Heart left ventricle (tissue), 16 donors: ENCODE results near the gene NACC2. TPM values are rescaled to one million over a fixed set of nuclear protein-coding genes. Genes with fewer than 3 reads are reported as not detected.

Experiments
- ATAC-seq, 4 donors: fragments of 200-7000 bp; cut with Tn5 transposase; one replicate each; pipeline ENCODE4 v1.9.1; 2020 to 2022; ENCODE audit warnings: moderate library complexity in 4 of 4, mild to moderate bottlenecking in 3 of 4, moderate number of reproducible peaks in 1 of 4
- DNase-seq, 5 donors: peaks; one replicate each; pipeline ENCODE4 v3.0.0-alpha.2; 2020
- H3K27ac ChIP-seq, 12 donors: fragments of 200-600 bp; sonication (generic) in 4 of 12; one replicate each; pipeline versions ENCODE4 v1.5.0 to v1.8.0; 2016 to 2022; ENCODE audit warnings: mild to moderate bottlenecking in 2 of 12
- H3K27me3 ChIP-seq, 9 donors: fragments of 200-600 bp; sonication (generic) in 2 of 9; one replicate each; pipeline versions ENCODE4 v1.5.1 to v1.8.0; 2016 to 2022; ENCODE audit warnings: mild to moderate bottlenecking in 3 of 9
- H3K36me3 ChIP-seq, 9 donors: fragments of 200-600 bp; sonication (generic) in 2 of 9; one replicate each; pipeline versions ENCODE4 v1.5.0 to v1.8.0; 2018 to 2022; ENCODE audit warnings: mild to moderate bottlenecking in 2 of 9
- H3K4me1 ChIP-seq, 12 donors: fragments of 200-600 bp; sonication (generic) in 4 of 12; one replicate each; pipeline versions ENCODE4 v1.5.0 to v1.8.0; 2016 to 2022; ENCODE audit warnings: mild to moderate bottlenecking in 3 of 12
- H3K4me3 ChIP-seq, 12 donors: fragments of 200-600 bp; sonication (generic) in 4 of 12; one replicate each; pipeline versions ENCODE4 v1.5.0 to v1.8.0; 2017 to 2022; ENCODE audit warnings: mild to moderate bottlenecking in 9 of 12, moderate library complexity in 4 of 12
- H3K9me3 ChIP-seq, 12 donors: fragments of 200-600 bp; sonication (generic) in 4 of 12; one replicate each; pipeline versions ENCODE4 v1.5.0 to v1.8.0; 2016 to 2022; ENCODE audit warnings: mild to moderate bottlenecking in 1 of 12
- CTCF ChIP-seq, 12 donors: fragments of 200-600 bp; sonication (generic) in 4 of 12; IDR thresholded peaks; one replicate each; pipeline versions ENCODE4 v1.5.0 to v1.8.0; 2018 to 2022; ENCODE audit warnings: antibody characterized with exemption in 12 of 12, mild to moderate bottlenecking in 5 of 12
- POLR2A ChIP-seq, 2 donors: fragments of 450-650 bp; IDR thresholded peaks; one replicate each; pipeline ENCODE4 v1.6.1; 2017; ENCODE audit warnings: antibody characterized with exemption in 2 of 2, mild to moderate bottlenecking in 2 of 2, moderate library complexity in 2 of 2
- WGBS, 4 donors: extraction: QIAGEN DNeasy Blood & Tissue Kit in 2 of 4; methylation state at CpG; one replicate each; pipeline versions ENCODE4 v1.1.5 to v1.1.7; 2013 to 2018; 5-methylcytosine and 5-hydroxymethylcytosine counted together
- intact Hi-C, 10 donors: fragments of 100-400 bp; cut with DNase I; formaldehyde crosslinking; loops; one replicate each; pipeline versions ENCODE4 v1.11.1 to v1.14.2; 2022
- polyA plus RNA-seq, 2 donors: library from polyadenylated mRNA; stranded (reverse); fragments of 200-250 nt; gene quantifications; one replicate each; pipeline ENCODE4 v1.2.3, GENCODE V29; 2013
- total RNA-seq, 9 donors: library from RNA; depleted of rRNA in 2 of 9; stranded (reverse); fragments of >200 nt in 2 of 9; fragmentation: NEBNext Ultra II Directional in 3 of 9; extraction: Animal tissue kit (Norgen Biotek cat#: 25700) in 3 of 9; gene quantifications; one replicate each; pipeline versions ENCODE4 v1.1.0 to v1.2.4, GENCODE V29; 2016 to 2023
- donor health status: ischemic (EF 13 %, LVEDD 7.1; RV severe dilation, severe dysfunction).
- donor health status: healthy with polysubstance abuse.
- donor health status: DM: no; HTN: yes; CAD: no.
- donor health status: DM: no; HTN: no; CAD: no.
- donor health status: ischemic (EF 25% LVEDD 6.9; RV normal size, moderate dysfunction).
- donor health status: ischemic (EF 25% LVEDD 5.7; RV mildly dilated, moderate dysfunction).
- donor health status: healthy.
- donor health status: DM: yes; HTN: yes; CAD: no.
- donor health status: ischemic (EF 35%, LVEDD 5.7; RV mildly dilated, moderate dysfunction).
- donor health status: nonischemic (EF 11% LVEDD 7.7; RV severe dilation, severe dysfunction).
- donor health status: DM: yes; HTN: yes; CAD: no.
- donor health status: PGD.
- donor health status: ischemic (EF 29% LVEDD 5.4; RV normal size, mild dysfunction).
- donor health status: nonischemic (EF 23%, LVEDD 6.1; RV moderate dilation, normal function).

NACC2 gene
- total and polyA plus RNA-seq, 11 donors, result 17.9 to 66.5 (median 47.4) TPM

- intact Hi-C loops, result no loop called here
- Histone ChIP-seq H3K9me3 (peaks cover 0 to 37% (median 11%) of the 10 kb centered on the region in 12 donors), H3K4me1 (peaks cover 0 to 14% (median 0%) of the 10 kb centered on the region in 12 donors), H3K4me3 (no peak overlapping the region), H3K27me3 (no peaks in the 10 kb centered on the region), H3K27ac (no peak overlapping the region), H3K36me3 (peaks cover 0 to 41% (median 6%) of the 10 kb centered on the region in 9 donors)
- ATAC-seq, result no peak
- TF ChIP-seq CTCF (IDR thresholded peaks at IDR 0.05) (no peak), POLR2A (IDR thresholded peaks at IDR 0.05) (no peak)
- DNase-seq, result no peak
- WGBS, 4 donors, result 95 to 100% (median 98%) methylated on average over 2 of the region's 2 CpGs
Observed at GRCh38 chr9:136039488-136039887, 55.6 kb downstream of the NACC2 start.

- Histone ChIP-seq H3K9me3 (peaks cover 0 to 37% (median 11%) of the 10 kb centered on the region in 12 donors), H3K4me3 (no peak overlapping the region), H3K4me1 (peaks cover 0 to 21% (median 5%) of the 10 kb centered on the region in 12 donors), H3K27ac (no peak overlapping the region), H3K36me3 (peaks cover 0 to 39% (median 0%) of the 10 kb centered on the region in 9 donors), H3K27me3 (no peaks in the 10 kb centered on the region)
- no peak for DNase-seq
- intact Hi-C loops, result no loop called here
- TF ChIP-seq CTCF (IDR thresholded peaks at IDR 0.05) (no peak), POLR2A (IDR thresholded peaks at IDR 0.05) (no peak)
- WGBS, 4 donors, result 93 to 96% (median 96%) methylated on average over 2 of the region's 2 CpGs
- ATAC-seq, result no peak
Observed at GRCh38 chr9:136036848-136037247, 58.2 kb downstream of the NACC2 start.

GRCh38 chr9:136036050-136036449 lies 59.0 kb downstream of the NACC2 start:
- no peaks in the 10 kb centered on the region for H3K27me3 ChIP-seq

More at GRCh38 chr9:136036050-136036449, 59.0 kb downstream of the NACC2 start:
- 61 to 70% (median 66%) methylated on average over 6 of the region's 6 CpGs for WGBS, 4 donors
- H3K36me3 ChIP-seq, result peaks cover 0 to 47% (median 0%) of the 10 kb centered on the region in 9 donors
- DNase-seq, result no peak
- peak in 1 of 4 donors; percentile 20 for ATAC-seq
- no peak overlapping the region for H3K27ac ChIP-seq
- intact Hi-C loops, result no loop called here
- H3K9me3 ChIP-seq, result peaks cover 0 to 37% (median 11%) of the 10 kb centered on the region in 12 donors
- H3K4me1 ChIP-seq, result peaks cover 0 to 27% (median 10%) of the 10 kb centered on the region in 12 donors
- TF ChIP-seq POLR2A (IDR thresholded peaks at IDR 0.05), result no peak
- no peak for TF ChIP-seq CTCF (IDR thresholded peaks at IDR 0.05)
- no peak overlapping the region for H3K4me3 ChIP-seq
